Measurements from ENCODE around the gene CARD11. TPM values are rescaled to one million over a fixed set of nuclear protein-coding genes. Genes with fewer than 3 reads are reported as not detected.

Gene CARD11
- total and polyA plus RNA-seq, 2 experiments from 2014 or later = 17.7 to 29.0 TPM

GRCh38 chr7:2869981-2870380 lies 173.7 kb downstream of the CARD11 start (continued):
- TF ChIP-seq JUNB (IDR thresholded peaks at IDR 0.05; ENCODE audit: unreplicated experiment) = no peak
- TF ChIP-seq STAT1 (IDR thresholded peaks at IDR 0.05; ENCODE audit: unreplicated experiment) = no peak

GRCh38 chr7:2866601-2867000 lies 177.1 kb downstream of the CARD11 start:
- no peak overlapping the region for H3K4me2 ChIP-seq
- no peak for ATAC-seq
- no peak for TF ChIP-seq CREB1 (CRISPR knock-in tag; IDR thresholded peaks at IDR 0.05; ENCODE audit: low read depth)
- no peak for TF ChIP-seq EZH2 (IDR thresholded peaks at IDR 0.05; ENCODE audit: low read depth, unreplicated experiment)
- TF ChIP-seq NANOG (IDR thresholded peaks at IDR 0.05; ENCODE audit: borderline replicate concordance) = no peak
- TF ChIP-seq ZNF114 (CRISPR knock-in tag; IDR thresholded peaks at IDR 0.05) = no peak
- no peak for TF ChIP-seq ETS1 (IDR thresholded peaks at IDR 0.05)
- TF ChIP-seq STAT1 (IDR thresholded peaks at IDR 0.05; ENCODE audit: unreplicated experiment) = no peak
- no peak for TF ChIP-seq POLR2AphosphoS5 (IDR thresholded peaks at IDR 0.05; ENCODE audit: low read depth)
- TF ChIP-seq CTCF (conservative IDR thresholded peaks at IDR 0.05; ENCODE audit: low read depth in 2 of 2) = no peak
- no peak for TF ChIP-seq ZNF331 (CRISPR knock-in tag; IDR thresholded peaks at IDR 0.05; ENCODE audit: low read depth)
- TF ChIP-seq REST (IDR thresholded peaks at IDR 0.05; ENCODE audit: unreplicated experiment) = no peak
- no peak for TF ChIP-seq JUNB (IDR thresholded peaks at IDR 0.05; ENCODE audit: unreplicated experiment)
- no peak for TF ChIP-seq ZNF462 (CRISPR knock-in tag; IDR thresholded peaks at IDR 0.05)
- TF ChIP-seq EZH2phosphoT487 (IDR thresholded peaks at IDR 0.05; ENCODE audit: unreplicated experiment) = no peak
- H3K4me1 ChIP-seq (ENCODE audit: insufficient read depth) = peaks cover 16% of the 10 kb centered on the region; the same call in 1 of the 2 replicates
- no peaks in the 10 kb centered on the region for H4K20me1 ChIP-seq (replicated peaks; ENCODE audit: insufficient read depth)
- Mint-ChIP-seq H3K9me3 (no peaks in the 10 kb centered on the region), H3K27ac (no peak overlapping the region), H3K4me1 (peaks cover 20% of the 10 kb centered on the region), H3K4me3 (no peak overlapping the region), H3K27me3 (ENCODE audit: insufficient read depth, low read depth, poor library complexity) (peaks cover 7% of the 10 kb centered on the region), H3K36me3 (ENCODE audit: low read depth) (no peaks in the 10 kb centered on the region)
- no peaks in the 10 kb centered on the region for H3K27me3 ChIP-seq (ENCODE audit: insufficient read depth)
- no peak overlapping the region for H3K4me3 ChIP-seq
- no peaks in the 10 kb centered on the region for H3K36me3 ChIP-seq (ENCODE audit: insufficient read depth)
- H3F3A ChIP-seq (replicated peaks; ENCODE audit: low read depth) = 0 out of 2 replicates have a peak, but pooled peaks cover 7% of the 10 kb centered on the region
- no peak for DNase-seq (ENCODE audit: low spot score)
- H3K79me2 ChIP-seq (replicated peaks; ENCODE audit: insufficient read depth) = no peaks in the 10 kb centered on the region
- H3K27ac ChIP-seq (ENCODE audit: low read depth) = no peak overlapping the region
- H2AFZ ChIP-seq = no peak overlapping the region
- H3K9me2 ChIP-seq (ENCODE audit: insufficient read depth) = no peaks in the 10 kb centered on the region
